Measurements from ENCODE around the gene GSTO2.

- TF ChIP-seq POLR2AphosphoS5 (IDR thresholded peaks at IDR 0.05) (no peak), CTCF (IDR thresholded peaks at IDR 0.05) (no peak), POLR2A (IDR thresholded peaks at IDR 0.05) (no peak)
Measured at GRCh38 chr10:104333728-104334373, 64.9 kb downstream of the GSTO2 start.

All from prostate gland (tissue), 2 donors.